Stimulated activated naive CD8-positive, alpha-beta T cell treated with anti-CD3 and anti-CD28 coated beads, Interleukin-15, Interleukin-2, amounts not matched to agents 100 U/mL and 50 U/mL, for 24 hours (primary cell): Measurements from ENCODE around the gene AIRE.
"Not testable (repeated sequence)": the region's sequence is repeated elsewhere in the genome, so short reads cannot be mapped to it uniquely, and the experiment has no call there.

Experiments
- ATAC-seq: fragments of 150-1000 bp; cut with Tn5 transposase; one replicate; pipeline ENCODE4 v1.10.0; 2021
- DNase-seq: peaks from one replicate; pipeline ENCODE4 v3.0.0; 2021

The AIRE gene

DNA sequence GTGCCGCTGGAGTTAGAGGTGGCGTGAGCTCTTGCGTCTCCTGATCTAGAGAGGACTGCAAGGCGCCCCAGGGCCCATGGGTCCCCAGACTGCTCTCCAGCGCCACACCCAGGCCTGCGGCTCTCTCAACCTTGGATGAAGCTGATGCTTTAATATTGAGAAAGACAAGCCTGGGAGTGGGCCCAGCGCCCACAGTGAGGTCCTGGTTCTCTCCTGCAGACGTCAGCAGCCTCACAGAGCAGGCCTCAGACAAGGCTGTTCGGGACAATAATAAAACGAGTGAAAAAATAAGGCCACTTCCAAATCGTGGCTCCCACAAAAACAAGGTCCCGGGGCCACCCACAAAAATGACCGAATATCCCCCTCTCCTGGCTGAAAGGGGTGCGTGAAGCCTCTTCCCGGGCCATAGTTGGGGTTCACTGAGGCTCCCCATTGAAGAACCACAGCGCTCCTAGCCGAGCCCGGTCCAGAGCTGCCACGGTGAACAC is 18.0 kb upstream of the AIRE start:
- no peak for ATAC-seq
- DNase-seq: no peak

DNA sequence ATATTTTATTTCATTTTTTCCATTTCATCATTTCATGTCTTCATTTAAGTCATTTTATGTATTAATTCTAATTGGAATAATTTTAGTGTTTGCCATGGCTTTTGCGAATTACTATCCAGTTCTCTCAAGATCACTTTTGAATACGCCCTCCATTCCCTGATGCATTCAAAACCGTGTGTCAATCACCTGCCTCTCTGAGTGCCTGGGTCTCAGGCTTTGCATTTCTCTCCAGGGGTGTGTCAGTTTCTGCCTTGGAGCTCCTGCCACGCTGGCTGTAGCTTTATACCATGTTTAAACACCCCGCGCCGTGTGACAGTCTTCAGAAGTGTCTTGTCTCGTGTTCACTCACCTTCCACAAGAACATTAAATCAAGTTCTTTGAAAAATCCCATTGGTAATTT is 16.6 kb upstream of the AIRE start:
- DNase-seq: no peak
- ATAC-seq: no peak

DNA sequence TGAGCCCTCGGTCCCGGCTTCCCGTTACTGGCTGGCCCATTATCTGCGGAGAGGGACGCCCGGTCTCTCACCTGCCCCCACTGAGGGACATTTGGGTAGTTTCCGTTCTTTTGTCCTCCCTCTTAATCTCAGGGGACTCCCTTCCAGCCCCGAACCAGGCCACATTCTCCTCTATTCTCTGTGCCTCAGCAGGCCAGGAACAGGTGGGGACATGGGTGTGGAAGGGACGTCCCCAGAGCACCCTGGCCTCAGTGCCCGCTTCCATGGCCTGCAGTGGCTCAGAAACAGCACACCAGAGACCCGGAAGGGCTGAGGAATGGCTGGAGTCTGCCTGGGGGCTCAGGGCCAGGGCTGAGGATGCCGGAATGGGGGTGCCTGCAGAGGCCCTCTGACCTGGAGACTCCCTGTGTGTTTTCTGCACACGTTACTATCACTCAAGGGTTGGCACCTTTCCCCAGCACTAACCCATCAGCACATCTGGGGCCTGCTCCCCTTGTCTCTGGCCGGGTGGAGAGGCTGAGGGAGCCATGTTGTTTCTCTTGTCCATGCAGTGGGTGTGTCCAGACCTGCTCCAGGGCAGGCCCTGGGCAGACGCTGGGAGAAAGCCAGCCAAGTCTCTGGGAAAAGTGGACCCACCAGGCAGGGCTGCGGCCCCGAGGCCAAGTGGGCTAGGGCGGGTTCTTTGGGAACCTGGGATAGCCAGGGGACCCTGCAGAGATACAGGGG is 14.0 kb upstream of the AIRE start:
- no peak for DNase-seq

DNA sequence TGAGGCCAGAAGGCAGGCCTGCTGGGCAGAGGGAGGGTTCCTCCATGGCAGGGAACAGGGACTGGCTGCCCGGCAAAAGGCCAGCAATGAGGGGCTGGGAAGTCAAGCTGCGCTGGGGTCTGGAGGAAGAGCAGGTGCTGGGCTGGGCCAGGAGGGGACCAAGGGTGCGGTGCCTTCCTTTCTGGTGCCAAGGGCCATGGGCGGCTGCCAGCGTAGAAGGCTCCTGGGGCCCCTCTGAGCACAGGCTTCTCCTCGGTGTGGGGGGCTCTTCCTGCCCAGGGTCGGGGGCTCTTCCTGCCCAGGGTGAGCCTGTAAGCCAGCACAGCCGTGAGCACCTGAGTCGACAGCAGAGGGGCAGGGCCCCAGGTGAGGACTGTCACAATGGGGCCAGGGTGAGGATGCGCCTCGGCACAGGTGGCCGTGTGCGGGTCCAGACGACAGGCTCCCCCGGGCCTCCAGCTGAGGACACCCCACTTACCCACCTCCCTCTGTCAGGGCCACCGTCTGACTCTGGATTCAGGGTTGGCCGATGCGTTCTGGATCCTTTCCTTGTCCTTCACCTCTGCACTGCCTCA is 13.3 kb upstream of the AIRE start:
- DNase-seq (no peak), ATAC-seq (peak; percentile 28)

More for the DNA sequence above, 14.0 kb upstream of the AIRE start:
- no peak for ATAC-seq

DNA sequence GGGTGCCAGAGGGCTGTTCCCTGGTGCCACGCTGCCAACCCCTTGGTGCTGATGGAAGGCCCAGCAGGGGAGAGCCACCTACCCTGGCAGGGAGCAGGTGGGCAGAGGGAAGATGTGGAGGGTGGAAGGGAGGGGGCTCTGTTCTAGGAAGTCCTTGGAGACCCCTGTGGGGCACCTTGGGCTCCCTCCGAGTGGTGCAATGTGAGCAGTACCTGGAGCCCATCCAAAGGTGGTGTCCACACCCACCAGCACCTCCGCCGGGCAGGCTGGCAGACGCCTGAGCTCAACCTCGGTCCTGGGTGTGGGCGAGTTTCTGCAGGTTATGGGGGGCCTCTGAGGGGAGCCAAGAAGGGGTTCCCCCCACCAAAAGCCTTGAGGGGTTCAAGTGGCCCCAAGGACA is 12.6 kb upstream of the AIRE start:
- ATAC-seq (no peak), DNase-seq (no peak)

DNA sequence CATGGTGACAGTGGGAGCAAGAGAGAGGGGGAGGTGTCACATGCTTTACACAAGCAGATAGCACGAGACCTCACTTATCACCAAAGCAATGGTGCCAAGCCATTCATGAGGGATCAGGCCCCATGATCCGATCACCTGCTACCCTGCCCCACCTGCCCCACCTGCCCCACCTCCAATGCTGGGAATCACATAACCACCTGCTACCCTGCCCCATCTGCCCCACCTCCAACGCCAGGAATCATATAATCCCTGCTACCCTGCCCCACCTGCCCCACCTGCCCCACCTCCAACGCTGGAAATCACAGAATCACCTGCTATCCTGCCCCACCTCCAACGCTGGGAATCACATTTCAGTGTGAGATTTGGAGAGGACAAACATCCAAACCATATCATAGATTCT is 10.6 kb upstream of the AIRE start:
- DNase-seq: no peak
- ATAC-seq: no peak

DNA sequence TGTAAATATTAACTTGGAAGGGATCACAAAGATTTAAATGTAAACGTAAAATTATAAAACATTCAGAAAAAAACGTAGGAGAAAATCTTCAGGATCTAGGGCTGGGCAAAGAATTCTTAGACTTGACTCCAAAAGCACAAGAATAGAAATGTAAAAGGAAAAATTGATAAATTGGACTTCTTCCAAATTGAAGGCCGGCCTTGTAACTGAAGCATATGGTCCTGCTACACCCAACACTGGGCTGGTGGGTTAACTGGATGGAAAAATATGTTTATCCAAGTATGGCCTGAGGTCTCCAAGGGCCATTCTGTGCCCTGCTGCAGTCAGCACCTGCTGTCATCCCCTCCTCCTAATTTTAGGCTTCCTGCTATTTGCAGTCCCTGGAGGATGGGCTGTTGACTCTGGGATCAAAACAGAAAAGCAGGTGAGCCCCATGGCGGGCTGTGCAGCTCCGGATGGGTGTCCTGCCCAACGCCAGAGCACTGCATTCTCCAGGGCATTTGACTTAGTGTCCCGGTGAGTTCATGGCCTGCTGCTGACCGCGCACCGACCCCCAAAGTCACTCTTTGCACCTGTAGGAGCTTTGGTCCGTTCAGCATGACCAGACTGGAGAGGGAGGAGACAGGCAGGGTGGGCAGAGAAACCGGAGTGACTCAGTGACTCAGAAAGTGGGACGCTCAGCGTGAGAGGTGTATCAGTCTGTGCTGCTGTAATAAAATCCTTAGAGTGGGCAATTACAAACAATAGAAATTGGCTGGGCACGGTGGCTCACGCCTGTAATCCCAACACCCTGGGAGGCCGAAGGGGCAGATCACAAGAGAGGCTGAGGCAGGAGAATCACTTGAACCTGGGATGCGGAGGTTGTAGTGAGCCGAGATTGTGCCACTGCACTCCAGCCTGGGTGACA is 6.1 kb upstream of the AIRE start:
- ATAC-seq (no peak), DNase-seq (no peak)

DNA sequence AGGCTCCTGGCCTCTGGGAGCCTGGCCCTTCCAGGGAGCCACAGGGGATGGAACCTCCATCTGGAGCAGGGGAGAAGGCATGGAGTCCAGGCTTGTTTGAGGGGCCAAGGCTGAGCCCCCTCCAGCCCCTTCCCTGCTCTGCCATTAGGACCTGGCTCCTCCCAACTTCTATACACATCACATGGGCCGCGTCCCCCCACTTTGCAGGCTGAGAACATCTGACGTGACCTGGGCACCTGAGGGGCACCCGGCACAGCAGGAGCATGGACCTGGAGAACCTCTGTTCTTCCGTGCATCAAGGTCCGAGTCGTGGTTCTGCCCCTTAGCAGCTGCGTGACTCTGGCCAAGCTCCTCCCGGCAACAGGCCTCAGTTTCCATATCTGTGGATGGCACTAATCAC is 3.9 kb upstream of the AIRE start:
- DNase-seq: no peak
- ATAC-seq: no peak

DNA sequence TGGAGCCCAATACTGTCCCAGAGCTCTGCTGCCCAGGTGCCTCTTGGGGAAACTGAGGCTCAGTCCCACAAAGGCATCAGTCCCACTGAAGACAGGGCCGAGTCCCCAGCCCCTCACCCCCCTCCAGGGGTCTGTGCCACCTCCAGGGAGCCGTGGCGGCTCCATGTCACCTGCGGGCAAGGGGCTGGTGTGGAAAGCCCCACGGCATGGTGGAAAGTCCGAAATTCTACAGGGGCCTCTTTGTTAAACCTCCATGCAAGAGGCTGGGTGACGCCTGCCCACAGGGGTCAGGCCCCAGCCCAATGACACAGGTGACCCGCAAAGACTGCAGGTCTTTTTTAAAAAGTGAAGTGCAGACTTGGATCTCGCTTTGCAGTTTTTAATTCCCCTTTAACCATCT is 3.3 kb upstream of the AIRE start:
- ATAC-seq (no peak), DNase-seq (no peak)

DNA sequence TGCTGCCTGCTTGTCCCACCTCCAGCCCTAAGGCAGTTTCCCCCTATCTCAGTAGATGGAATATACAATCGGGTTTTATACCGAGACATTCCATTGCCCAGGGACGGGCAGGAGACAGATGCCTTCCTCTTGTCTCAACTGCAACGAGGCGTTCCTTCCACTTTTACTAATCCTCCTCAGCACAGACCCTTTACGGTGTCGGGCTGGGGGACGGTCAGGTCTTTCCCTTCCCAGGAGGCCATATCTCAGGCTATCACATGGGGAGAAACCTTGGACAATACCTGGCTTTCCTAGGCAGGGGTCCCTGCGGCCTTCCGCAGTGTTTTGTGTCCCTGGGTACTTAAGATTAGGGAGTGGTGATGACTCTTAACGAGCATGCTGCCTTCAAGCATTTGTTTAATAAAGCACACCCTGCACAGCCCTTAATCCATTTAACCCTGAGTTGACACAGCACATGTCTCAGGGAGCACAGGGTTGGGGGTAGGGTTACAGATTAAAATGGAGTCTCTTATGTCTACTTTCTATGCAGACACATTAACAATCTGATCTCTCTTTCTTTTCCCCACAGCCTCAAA is 2.4 kb upstream of the AIRE start:
- not testable (repeated sequence) for ATAC-seq, DNase-seq

DNA sequence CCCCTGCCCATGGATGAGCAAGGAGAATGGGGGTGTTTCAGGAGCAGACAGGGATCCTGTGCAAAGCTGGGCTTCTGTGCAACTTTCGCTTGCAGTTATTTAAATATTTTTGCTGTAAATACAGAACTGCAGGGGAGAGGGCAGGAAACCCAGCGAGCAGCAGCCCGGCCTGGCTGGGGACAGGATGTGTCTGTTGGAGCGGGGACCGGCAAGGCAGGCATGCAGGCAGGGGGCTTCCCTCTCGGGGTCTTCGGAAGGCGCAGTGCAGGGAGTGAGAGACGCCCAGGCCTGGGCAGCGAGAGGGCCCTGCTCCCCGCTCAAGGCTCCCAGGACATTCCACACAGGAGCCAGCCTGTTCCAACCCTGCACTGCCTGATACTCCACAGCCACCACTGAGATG is 1.7 kb upstream of the AIRE start:
- ATAC-seq: no peak
- no peak for DNase-seq

DNA sequence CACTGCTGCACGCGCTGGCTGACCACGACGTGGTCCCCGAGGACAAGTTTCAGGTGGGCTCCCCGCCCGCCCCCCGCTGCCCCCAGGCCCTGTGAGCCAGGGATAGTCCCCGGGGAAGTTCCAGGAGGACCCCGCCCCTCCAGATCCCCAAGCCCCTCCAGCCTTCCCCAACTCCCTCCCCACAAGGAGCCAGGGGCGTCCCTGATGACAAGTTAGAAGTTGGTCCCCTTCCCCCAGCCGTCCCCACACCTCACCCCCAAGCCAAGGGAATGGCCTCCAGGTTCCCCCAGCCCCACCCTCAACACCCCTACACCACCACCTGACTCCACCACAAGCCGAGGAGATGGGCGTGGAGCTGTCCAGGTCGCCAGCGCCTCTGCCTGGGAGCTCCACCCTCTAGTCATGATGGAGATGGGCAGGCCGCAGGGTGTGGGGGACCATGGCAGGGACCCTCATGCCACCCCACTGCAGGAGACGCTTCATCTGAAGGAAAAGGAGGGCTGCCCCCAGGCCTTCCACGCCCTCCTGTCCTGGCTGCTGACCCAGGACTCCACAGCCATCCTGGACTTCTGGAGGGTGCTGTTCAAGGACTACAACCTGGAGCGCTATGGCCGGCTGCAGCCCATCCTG is 525 bp downstream of the AIRE start:
- no peak for ATAC-seq

DNA sequence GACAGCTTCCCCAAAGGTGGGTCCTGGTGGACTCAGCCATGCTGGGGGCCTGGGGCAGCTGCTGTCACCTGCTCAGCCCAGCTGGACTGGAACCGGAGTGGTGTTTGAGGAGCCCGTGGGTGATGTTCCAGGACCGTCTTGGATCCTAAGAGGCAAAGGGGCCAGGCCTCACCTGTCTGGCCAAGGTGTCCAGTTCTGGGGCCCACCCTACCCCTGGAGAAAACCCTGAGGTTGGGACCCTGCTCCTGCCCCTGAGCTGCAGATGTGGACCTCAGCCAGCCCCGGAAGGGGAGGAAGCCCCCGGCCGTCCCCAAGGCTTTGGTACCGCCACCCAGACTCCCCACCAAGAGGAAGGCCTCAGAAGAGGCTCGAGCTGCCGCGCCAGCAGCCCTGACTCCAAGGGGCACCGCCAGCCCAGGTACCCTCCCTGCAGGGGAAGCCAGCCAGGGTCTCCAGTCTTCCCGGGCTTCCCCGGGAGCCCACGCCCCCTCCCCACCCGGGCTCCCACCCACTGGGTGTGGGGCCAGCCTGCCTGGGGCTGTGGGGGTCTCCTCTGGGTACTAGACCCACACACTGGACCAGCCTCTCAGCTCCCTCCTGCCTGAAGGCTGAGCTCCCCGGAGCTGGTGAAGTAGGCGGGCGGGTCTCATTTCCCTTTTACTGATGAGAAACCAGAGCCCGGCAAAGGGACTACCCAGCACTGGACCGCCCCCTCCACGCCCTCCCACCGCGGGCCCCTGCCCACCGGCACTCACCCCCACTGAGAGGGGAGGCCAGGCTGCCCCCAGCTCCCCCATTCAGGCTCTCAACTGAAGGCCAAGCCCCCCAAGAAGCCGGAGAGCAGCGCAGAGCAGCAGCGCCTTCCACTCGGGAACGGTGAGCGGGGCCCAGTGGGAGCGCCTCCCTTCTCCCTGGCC is 1.3 kb downstream of the AIRE start:
- no peak for DNase-seq
- ATAC-seq: no peak

More for the DNA sequence above, 525 bp downstream of the AIRE start:
- no peak for DNase-seq

DNA sequence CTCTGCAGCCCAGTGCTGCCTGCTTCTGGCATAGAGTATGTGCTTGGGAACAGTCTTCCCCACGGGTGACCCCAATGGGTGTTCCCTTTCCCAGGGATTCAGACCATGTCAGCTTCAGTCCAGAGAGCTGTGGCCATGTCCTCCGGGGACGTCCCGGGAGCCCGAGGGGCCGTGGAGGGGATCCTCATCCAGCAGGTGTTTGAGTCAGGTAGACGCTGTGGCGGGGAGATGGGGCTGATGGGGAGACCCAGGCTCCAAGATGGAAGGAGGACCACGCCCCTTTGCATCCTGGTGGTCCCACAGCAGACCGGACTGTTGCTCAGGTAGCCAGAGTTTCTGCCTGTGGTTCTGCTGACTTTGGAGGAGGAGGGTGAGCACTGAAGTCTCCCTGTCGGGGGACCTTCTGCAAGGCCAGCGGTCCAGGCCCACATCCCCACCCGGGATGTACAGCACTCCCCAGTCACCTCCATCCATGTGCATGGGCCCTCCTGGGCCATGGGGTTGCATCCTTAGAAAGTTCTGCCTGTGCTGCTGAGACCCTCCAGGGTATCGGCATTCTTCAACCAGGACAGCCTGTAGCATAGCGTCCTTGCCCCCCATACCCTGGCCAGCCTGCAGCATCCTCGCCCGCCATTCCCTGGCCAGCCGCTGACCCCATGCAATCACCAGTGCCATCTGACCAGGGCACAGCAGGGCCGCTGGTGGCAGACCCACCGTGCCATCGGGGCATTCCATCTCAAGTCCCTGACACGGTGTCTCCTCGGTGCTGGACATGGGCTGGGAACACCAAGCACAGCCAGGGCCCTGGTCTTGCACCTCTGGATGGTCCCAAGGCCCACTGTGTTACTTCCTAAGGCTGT is 2.8 kb downstream of the AIRE start:
- ATAC-seq (no peak), DNase-seq (no peak)

DNA sequence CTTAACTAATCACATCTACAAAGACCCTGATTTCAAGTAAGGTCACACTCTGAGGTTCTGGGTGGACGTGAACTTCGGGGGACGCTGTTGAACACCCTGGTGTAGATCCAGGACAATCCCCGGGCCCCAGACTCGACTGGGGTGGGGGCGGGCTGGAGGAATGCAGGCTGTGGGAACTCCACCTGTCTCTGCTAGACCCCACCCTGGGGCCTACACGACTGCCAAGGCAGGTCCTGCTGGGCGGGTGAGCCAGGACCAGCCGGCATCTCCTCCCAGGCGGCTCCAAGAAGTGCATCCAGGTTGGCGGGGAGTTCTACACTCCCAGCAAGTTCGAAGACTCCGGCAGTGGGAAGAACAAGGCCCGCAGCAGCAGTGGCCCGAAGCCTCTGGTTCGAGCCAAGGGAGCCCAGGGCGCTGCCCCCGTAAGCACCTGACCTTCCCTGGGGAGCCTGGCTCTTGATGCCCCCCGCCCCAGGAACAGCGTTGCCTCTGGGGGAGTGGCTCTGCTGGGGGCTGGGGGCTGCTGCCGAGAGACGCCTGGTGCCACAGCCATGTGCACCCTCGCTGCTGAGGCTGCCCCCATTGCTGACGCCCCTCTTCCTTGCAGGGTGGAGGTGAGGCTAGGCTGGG is 3.8 kb downstream of the AIRE start:
- ATAC-seq (no peak), DNase-seq (no peak)

DNA sequence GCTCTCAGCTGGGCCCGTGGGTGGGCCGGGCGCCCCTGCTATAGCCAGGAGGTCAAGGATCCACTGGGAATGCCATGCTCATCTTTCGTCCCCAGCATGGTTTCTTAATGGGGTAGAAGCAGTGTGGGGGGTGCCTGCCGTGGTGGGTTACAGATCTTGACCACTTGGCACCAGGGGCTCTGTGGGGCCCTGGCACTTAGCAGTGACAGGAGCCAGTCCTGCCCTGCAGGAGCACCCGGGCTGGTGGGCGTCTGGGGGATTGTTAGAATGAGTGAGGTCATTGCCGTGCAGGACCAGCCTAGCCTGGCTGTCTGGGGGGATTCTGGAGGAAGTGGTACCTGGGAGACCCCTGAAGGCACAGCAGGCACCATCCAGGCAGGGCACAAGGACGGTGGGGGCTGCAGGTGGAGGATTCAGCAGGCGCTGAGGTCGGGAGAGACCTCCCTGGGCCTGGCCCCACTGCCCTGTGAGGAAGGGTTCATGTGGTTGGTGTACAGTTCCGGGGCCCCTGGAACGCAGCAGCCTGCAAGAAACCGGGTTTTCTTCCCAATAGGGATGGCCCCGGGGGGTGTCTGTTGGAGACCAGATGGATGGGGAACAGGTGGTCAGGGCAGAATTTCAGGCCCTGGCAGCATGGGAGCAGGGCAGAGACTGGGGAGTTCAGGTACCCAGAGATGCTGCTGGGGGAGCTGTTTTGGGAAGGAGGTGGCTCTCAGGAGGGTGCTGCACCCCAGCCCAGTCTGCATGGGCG is 4.8 kb downstream of the AIRE start:
- DNase-seq (no peak), ATAC-seq (no peak)

DNA sequence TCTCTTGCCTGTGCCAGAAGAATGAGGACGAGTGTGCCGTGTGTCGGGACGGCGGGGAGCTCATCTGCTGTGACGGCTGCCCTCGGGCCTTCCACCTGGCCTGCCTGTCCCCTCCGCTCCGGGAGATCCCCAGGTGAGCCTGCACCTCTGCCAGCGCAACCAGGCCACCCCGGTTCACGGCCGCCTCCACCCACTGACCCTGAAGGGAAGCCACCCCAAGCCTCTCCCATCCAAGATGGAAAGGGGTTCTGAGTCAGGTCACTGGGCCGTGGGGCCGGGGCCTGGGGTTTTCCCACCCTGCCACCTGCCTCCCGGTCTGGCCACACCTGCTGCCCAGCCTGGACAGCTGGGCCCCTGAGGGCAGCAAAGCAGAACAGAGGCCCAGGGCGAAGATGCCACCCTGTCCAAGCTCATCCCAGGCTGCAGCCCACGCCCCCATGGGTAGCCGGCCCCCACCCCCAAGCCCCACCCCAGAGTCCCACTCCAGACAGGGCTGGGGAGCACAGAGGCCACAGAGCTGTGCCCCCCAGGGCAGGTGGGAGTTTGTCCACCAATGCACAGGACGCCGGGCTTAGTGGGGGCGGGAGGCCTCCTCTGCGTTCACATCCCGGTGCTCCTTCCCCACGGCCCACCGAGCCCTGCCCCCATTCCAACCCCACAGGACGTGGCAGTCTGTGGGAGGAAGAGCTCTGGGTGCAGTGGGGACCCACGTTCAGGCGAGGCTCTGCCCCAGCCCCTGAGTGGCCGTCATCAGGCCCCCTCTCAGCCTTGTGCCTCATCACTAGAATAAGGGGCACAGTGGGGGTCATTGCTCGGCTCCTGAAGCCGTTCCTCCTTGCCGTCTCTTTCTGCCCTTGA is 5.6 kb downstream of the AIRE start:
- DNase-seq (no peak), ATAC-seq (no peak)
